GM18873 (cell line): ENCODE measurements around the gene CCDC91.
"Not testable (repeated sequence)": the region's sequence is repeated elsewhere in the genome, so short reads cannot be mapped to it uniquely, and the experiment has no call there.

Source experiments
- ATAC-seq: cut with Tn5 transposase; IDR thresholded peaks from one replicate; pipeline ENCODE4 v1.9.1; 2021; ENCODE audit warnings: mild to moderate bottlenecking, moderate library complexity, moderate number of reproducible peaks; ENCODE audit not compliant: unreplicated experiment, low FRiP score

CCDC91 gene

GRCh38 chr12:28278499-28278898 lies 88.2 kb downstream of the CCDC91 start:
- ATAC-seq, result no peak

DNA sequence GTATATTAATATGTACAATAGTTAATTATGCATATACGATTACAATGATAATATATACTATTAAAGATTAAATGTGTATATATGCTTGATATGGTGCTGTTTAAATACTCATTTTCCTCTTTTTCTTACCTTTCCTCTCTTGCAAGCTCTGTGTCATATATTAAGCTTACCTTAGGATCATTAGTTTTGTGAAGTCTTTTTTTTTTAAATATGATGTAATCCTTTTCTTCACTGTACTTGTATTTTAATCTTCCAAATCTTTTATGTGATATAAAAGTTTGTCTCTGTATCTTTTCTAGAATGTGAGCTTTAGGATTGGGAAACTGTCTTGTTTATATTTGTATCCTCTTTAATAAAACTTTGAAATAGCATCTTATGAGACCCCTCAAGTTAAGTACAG lies 88.7 kb downstream of the CCDC91 start:
- no peak for ATAC-seq

DNA sequence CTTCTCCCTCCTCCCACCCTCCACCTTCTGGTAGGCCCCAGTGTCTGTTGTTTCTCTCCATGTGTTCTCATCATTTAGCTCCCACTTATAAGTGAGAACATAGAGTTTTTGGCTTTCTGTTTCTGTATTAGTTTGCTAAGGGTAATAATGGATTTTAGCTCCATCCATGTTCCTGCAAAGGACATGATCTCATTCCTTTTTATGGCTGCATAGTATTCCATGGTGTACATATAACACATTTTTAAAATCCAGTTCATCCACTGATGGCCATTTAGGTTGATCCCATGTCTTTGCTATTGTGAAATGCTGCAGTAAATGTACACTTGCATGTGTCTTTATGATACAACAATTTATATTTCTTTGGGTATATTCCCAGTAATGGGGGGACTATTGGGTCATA lies 96.1 kb downstream of the CCDC91 start:
- ATAC-seq, result no peak

DNA sequence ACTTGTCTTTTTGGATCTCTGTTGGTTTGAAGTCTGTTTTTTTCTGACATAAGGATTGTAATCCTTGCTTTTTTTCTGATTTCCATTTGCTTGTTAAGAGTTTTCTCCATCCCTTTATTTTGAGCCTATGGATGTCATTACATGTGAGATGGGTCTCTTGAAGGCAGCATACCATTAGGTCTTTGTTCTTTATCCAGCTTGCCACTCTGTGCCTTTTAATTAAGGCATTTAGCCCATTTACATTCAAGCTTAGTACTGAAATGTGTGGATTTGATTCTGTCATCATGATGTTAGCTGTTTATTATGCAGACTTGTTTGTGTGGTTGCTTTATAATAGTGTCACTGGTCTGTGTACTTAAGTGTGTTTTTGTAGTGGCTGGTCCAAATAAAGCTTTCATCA lies 100.0 kb downstream of the CCDC91 start:
- ATAC-seq, result no peak

DNA sequence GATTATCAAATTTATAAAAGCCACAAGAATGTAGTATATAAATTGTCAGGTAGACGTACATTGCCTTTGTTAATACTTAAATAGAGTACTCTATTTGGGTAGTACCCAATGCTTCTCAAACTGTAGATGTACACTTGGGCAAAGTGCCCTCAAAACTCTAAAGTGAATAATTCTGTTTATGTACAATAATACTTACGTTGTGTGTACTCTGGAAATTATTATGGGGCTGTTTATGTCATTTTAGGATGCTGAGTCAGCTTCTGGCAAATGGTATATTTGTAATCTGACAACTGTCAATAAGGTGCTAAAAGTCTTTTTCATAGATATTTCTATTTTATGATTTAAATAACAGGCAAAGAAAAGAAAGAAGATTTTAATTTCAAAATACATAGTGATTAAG lies 102.4 kb downstream of the CCDC91 start:
- no peak for ATAC-seq

GRCh38 chr12:28294300-28294699 lies 104.0 kb downstream of the CCDC91 start:
- no peak for ATAC-seq

DNA sequence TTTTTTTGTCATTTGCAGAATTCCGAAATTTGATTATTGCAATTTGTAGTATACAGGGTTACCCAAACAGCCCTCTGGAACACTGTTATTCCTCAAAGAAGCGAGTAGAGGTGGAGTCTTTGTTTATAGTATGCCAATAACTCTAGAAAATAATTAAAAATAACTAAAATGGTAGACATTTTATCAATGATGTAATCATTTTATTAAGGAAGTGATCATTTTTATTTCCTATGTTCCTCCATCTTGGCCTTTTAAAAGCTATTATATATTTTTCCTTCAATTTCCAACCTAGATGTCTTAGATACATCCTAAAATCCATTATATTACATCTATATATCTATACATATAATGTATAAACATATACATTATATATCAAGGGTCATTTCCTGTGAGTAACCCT lies 106.0 kb downstream of the CCDC91 start:
- no peak for ATAC-seq

GRCh38 chr12:28303192-28303591 lies 112.9 kb downstream of the CCDC91 start:
- ATAC-seq, result no peak

GRCh38 chr12:28306535-28306934 lies 116.3 kb downstream of the CCDC91 start:
- ATAC-seq, result no peak

- no peak for ATAC-seq
These were observed 118.6 kb downstream of the CCDC91 start for GRCh38 chr12:28308891-28309290.

- no peak for ATAC-seq
These were observed 123.4 kb downstream of the CCDC91 start for GRCh38 chr12:28313631-28314030.

DNA sequence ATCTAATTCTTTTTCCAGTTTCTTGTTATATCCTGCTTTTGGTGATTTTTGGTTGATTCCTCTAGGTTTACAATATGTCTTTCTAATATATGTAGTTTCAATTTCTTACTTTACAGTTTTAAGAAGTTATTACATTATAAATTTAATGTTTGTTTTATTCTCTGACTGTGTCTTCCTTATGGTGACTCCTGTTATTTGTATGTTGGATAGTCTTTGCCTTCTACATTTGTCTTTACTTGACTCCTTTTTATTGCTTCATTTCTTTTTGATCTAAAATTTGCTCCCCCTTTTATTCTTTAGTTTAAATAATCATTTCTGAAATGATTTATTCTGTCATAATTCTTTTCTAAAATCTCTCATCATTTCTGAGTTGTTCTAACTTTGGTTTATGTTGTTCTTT lies 125.8 kb downstream of the CCDC91 start:
- no peak for ATAC-seq

DNA sequence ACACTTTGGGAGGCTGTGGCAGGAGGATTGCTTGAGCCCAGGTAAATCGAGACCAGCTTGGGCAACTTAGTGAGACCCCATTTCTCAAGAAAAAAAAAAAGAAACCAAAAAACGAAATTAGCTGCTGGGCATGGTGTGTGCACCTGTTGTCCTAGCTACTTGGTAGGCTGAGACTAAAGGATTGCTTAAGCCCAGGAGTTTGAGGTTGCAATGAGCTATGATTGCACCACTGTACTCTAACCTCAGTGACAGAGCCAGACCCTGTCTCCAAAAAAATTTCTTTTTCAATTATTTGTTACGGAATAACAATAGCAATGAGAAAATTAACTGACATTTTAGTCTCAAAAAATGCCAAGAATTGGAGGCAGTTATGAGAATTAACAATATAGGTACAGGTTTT lies 128.0 kb downstream of the CCDC91 start:
- no peak for ATAC-seq

DNA sequence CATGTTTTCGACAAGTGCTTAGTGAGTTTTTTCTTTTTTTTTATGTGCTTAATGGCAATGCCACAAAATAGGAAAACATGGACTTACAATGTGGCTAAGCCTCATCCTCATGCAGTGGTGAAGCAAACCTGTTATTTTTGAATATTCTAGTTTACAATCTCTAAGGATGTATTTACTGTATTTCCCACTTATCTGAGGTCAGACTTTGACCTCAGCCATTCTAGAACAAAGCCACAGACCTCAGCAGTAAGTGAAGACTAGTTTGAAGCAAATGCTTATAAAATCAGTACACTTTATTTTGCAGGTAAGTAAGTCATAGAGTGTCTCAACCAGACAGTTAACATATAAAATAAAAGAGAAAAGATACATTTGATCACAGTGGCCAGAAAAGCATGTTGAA lies 130.1 kb downstream of the CCDC91 start:
- ATAC-seq, result no peak

GRCh38 chr12:28327722-28328121 lies 137.5 kb downstream of the CCDC91 start:
- ATAC-seq, result no peak

- ATAC-seq, result no peak
These were observed 138.7 kb downstream of the CCDC91 start for GRCh38 chr12:28328967-28329366.

GRCh38 chr12:28329727-28330126 lies 139.5 kb downstream of the CCDC91 start:
- ATAC-seq, result not testable (repeated sequence)

GRCh38 chr12:28330232-28330631 lies 140.0 kb downstream of the CCDC91 start:
- not testable (repeated sequence) for ATAC-seq

DNA sequence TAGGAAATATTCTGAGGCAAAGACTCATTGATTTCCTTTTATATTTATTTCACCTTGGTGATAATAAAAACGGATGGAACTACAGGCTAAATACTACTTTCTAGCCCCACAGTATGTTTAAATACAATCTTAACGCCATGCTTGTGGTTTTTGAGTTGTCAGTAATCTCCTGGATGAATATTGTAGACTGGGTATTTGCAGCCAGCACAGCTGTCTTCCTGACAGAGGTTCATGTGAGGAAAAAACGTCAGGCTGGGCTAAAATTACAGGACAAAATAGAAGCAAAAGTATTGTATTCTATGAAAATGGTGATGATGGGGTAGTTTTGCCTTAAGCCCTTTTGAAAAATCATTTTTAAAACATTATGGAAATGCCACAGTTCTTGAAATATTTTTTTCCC lies 140.9 kb downstream of the CCDC91 start:
- ATAC-seq, result no peak

DNA sequence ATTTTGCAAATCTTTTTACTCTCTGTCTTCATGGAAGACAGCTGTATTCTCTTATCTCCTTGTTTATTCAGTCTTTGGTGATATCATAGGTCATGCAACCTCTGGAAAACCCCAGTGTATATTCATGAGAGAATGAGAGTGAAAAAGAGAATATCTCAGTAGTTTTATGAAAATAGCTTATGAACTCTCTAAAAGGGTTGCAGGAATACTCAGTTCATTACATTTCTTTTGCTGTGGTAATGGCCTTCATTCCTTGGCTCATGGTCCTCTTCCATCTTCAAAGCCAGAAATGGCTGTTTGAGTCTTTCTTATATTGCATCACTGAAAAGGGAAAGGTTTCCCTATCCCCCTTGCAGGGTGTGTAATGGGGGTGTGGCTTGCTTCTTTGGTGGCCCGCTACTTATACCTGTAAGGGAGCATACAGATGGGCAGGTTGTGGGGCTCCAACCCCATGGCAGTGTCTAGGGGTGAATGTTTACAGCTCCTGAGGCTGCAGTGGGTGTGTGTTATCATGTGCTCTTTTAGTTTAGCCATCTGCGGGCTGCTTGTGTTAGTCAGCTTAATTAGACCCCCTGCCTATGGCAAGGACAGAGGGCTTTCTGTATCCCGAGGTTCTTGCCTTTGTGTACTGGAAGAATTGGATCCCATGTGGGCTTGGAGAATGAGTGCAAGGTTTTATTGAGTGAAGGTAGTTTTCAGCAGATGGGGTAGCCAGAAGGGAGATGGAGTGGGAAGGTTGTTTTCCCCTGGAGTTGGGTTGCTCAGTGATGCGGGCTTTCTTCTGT lies 150.2 kb downstream of the CCDC91 start:
- no peak for ATAC-seq

- ATAC-seq, result no peak
These were observed 153.5 kb downstream of the CCDC91 start for GRCh38 chr12:28343713-28344112.

GRCh38 chr12:28346567-28346966 lies 156.3 kb downstream of the CCDC91 start:
- ATAC-seq, result no peak

GRCh38 chr12:28349196-28349595 lies 158.9 kb downstream of the CCDC91 start:
- ATAC-seq, result no peak
